Right ventricle myocardium inferior (tissue), 1 donor: ENCODE data around the gene LRRC25. TPM values are rescaled to one million over a fixed set of nuclear protein-coding genes. Genes with fewer than 3 reads are reported as not detected.
A peak's percentile ranks its signal among the peaks of the same experiment; 100 is the strongest.

Experiments
- ATAC-seq: fragments of 200-7000 bp; cut with Tn5 transposase; one replicate; pipeline ENCODE4 v1.9.1; 2020; ENCODE audit warnings: mild to moderate bottlenecking, moderate library complexity
- DNase-seq: peaks from one replicate; pipeline ENCODE4 v3.0.0; 2021; ENCODE audit errors: missing footprints
- intact Hi-C: fragments of 100-400 bp; cut with DNase I; formaldehyde crosslinking; loops from one replicate; pipeline ENCODE4 v1.11.0; 2022
- total RNA-seq: library from RNA; stranded (reverse); fragmentation: NEBNext Ultra II Directional; extraction: Animal tissue kit (Norgen Biotek cat#: 25700); gene quantifications from one replicate; pipeline ENCODE4 v1.2.1, GENCODE V29; 2021
- donor health status: DM: no; HTN: yes; CAD: no; lungs with severe emphysema.

Gene LRRC25
- total RNA-seq, 1 donor from 2014 or later, result 5.0 TPM

DNA sequence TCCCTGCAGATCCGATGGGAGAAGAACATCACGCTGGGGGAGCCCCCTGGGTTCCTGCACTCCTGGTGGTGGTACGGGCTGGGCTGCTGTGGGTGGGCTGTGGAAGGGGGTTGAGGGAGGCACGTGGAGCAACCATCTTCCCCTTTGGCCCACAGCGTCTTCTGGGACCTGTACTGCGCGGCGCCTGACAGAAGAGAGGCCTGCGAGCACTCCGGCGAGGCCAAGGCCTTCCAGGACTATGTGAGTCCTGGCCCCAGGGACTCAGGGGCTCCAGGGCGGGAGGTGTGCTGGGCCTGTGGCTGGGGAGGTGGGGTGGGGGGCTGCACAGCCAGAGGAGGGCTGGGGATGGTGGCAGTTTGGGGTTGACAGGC, 30.3 kb upstream of the LRRC25 start:
- no peak for DNase-seq
- ATAC-seq, result no peak
- intact Hi-C loops, result no loop called here

DNA sequence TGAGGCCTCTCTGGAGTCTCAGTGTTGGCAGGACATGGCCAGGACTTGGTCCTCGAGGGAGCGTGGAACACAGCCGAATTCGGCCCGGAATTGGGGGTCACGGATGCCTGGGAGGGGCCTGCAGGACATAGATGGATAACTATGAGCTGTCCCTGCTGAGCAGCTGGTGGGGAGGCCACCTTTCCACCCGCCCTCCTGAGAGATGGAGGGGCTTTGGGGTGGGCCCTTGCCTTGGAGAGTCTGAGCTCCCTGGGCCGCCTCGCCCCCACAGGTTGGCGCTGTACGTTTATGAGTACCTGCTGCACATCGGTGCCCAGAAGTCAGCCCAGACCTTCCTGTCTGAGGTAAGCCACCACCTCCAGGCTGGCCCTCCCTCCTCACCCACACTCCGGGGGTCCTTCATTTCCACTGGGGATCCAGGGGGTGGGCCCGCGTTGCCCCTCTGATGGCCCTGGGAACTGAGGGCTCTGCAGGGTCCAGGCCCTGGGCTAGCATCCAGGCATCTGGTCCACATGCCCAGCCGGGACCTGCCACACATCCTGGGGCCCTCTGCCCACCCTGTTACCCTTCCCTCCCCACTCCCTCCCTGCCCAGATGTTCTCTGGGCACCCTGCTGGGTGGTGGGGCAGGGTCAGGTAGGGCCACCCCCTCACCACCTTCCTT, 29.8 kb upstream of the LRRC25 start:
- intact Hi-C loops, result no loop called here
- DNase-seq (no peak), ATAC-seq (no peak)

DNA sequence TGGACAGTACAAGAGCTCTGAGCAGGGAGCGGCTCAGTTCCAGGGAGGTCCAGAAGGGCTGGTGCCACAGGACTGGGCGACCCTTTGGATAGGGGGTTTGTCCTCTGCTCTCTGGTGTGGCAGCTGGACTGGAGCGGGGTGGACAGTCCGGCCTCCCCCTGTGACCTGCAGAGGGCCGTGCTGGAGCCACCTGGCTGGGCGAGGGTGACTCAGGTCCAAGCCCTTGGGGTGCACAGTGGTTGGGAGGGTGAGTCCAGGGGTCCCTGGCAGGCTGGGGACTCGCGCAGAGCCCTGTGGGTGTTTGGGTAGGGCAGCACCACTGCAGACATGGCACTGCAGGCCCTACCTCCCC, 29.0 kb upstream of the LRRC25 start:
- intact Hi-C loops, result no loop called here
- ATAC-seq, result no peak
- DNase-seq, result peak; percentile 66

DNA sequence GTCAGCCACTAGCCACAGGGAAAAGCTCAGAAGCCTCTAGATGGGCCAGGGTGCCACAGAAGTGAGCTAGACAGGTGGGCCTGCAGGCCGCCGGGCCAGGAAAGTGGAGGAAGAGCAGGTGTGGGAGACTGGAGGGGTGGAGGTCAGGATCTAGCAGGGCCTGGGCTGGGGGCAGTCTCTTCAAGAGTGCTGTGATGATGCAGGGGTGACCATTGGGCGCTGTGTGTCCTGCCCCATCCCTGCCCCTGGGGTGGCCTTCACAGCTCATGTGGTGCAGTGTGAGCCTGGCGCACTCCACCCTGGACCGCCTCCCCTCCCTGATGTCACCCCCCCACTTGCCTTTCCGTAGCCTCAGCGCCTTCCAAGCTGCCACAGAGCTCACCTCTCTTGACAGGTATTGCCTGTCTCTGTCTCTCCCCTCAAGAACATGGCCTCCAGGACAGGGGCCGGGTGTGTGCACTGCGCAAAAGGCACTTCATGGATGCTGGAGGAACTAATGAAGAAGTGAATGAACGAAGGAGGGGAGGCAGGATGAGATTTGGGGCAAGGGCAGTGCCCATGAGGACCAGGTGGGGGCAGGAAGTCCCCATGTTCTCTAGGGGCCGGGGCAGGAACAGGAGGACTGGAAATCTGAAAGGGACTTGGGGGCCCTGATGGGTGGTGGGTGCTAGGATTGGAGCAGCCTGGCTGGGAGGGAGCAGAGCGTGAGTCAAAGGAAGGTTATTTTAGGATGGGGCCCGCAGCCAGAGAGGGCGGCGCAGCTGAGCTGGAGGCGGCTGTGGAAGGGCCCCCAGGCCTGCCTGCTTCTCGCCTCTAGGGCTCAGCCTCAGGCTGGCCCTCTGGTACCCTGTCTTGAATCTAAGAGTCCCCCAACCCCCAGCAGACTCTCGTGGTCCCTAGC, 28.3 kb upstream of the LRRC25 start:
- intact Hi-C loops, result no loop called here
- DNase-seq (peak; percentile 81), ATAC-seq (peak; percentile 68)

DNA sequence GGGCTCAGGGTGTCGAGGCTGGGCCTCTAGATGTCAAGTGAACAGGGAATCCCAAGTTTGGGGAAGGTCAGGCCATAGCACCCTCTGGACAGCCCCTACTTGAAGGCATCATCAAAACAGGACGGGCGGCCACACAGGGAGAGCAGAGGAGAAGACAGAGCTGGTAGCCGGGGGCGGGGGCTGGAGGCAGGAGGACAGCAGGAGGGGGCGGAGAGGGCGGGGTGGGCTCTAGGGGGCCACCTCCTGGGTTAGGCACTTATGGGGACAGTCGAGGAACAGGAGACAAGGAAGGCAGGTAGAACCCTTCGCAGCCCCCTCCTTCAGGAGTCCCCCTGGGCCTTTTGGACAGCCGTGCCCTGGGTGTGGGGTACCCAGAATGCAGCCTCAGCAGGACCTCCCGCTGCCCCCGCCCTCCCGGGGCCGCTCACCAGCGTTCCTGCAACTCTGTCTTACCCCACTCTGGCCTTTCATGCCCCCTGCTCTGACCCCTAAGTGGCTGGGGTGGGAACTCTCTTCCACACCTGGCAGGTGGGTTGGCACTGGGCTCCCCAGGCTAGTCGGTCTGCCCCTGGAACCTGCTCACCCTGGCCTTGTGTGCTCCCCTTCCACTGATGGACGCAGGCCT, 27.6 kb upstream of the LRRC25 start:
- ATAC-seq (no peak), DNase-seq (no peak)
- intact Hi-C loops, result no loop called here

DNA sequence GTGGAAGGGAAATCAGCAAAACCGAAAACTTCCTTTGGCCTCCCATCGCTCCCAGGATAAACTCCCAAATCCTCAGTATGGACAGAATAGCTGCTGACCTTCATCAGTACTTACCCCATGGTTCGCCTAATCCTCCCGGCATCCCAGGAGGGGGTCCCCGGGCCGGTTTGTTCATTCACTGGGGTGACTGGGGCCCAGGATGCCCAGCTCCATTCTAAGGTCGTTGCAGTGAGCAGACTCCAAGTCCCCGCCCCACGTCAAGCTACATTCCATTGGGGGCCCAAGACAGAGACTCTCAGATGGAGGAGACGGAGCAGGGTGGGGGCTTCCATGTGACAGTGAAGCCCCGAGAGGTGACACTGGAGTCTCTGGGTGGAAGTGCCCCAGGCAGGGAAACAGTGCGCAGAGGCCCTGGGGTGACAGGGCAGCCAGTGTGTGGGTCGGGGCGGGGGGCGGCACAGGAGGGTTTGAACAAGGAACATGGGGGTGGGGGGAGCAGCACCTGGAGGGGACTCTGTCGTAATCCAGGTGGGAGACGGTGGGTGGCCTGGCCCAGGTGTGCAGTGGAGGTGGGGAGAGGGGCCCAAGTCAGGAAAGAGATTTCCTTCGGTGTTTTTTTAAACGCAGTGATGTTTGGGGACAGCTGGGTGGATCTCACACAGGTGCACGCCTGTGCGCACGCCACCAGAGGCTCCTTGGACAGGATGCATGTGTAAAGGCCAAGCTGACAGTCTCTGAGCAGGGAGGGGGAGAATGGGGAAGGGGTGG, 26.9 kb upstream of the LRRC25 start:
- DNase-seq, result no peak
- ATAC-seq, result no peak

DNA sequence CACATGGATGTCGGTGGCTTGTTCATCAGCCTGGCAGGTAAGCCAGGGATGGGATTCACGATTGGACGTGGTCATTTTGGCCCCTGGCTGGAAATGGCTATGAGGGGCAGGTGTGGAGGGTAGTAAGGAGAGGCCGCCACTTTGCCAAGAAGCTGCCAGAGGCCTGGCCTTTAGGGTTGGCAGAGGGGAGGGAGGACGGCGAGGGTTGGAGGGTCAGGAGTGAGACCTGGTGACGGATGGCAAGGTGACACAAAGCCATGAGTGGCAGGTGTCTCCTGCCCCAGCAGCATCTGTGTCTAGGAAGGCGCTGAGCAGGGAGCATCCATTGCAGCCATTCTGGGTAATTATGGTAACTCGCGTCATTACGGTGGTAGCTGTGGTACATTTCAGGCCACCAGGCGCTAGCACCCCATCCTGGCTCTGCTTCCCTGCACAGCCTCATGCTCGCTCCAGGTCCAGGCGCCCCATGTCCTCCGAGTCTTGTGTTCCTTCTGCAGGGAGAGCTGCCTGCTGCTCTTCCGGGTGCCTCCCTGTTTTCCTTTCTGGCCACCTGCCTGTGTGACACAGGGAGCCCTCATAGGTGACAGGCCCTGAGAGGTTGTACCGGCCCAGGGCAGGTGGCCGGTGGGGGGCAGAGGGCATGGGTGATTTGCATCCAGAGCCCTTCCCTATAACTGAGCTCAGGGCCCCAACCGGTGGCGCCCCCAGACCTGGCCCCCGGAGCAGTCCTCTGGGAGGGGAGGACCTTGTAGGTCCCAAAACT, 26.0 kb upstream of the LRRC25 start:
- ATAC-seq, result no peak
- intact Hi-C loops, result no loop called here
- DNase-seq, result no peak

More for the DNA sequence above, 26.9 kb upstream of the LRRC25 start:
- intact Hi-C loops, result no loop called here

DNA sequence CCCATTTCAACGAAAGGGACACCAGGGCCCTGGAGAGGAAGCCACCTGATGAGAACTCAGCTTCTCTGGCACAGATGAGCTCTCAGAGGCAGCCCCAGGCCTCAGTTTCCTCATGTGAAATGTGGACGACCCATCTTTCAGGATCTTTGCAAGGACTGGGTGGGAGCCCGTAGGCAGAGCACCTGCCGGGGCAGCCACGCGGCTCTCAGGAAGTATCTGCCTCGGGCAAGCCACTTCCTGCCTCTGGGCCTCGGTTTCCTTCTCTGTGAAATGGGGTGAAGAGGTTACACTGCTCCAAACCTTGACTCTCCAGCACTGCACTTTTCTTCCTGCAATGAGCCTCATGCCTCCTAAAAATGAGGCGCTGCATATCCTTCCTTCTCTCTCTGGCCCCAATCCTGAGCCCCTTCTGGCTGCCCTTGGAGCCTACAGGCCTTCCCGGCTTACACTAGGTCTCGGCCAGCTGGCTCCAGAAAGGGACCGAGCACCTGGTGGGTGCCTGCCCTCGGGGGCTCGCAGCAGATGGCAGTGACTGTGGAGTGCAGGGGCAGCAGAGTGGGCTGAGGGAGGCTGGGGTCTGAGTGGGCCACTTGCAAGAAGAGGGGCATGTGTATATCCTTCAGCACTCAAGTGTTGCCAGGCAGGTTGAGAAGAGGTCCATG, 25.2 kb upstream of the LRRC25 start:
- intact Hi-C loops, result no loop called here
- DNase-seq (no peak), ATAC-seq (no peak)

DNA sequence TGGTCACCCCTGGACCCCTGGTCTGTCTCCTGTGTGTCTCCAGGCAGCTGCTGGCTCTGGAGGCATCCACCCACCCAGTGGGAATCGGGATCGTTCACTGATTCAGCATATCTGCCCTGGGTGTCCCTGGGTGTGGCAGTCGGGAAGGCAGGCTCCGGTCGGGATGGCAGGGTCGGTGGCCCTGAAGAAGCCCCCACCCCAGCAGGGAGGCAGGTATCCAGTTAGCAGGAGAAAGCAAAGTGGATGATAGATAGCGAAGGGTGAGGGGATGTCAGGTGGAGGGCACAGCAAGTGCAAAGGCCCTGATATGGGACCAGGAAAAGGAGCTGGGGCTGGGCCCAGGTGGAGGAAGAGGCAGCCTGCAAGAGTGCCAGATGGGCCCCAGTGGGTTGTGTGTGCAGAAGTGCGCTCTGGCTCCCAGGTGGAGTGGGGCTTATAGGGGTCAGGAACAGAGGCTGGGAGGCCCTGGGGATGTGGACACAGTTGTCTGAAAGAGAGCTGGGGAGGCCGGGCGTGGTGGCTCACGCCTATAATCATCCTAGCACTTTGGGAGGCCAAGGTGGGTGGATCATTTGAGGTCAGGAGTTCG, 24.0 kb upstream of the LRRC25 start:
- no peak for DNase-seq
- ATAC-seq, result no peak
- intact Hi-C loops, result no loop called here

DNA sequence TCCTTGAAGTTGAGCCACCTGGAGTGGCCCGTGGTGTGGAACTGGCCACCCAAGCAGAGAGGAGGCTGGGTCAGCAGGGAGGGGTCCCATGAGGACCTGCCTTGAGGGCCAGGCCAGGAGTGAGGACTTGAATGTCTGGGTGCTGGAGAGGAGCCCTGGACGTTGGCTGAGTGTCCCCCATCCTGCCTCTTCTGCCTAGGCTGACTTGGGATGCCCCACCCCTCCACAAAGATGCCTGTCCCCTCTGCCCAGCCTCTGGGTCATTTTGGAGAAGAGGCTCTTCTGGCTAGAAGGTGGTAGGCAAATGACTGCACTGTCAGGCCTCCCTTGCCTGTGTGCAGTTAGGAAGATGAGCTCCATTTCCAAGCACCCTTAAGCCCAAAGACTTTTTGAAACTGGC, 23.5 kb upstream of the LRRC25 start:
- no peak for ATAC-seq
- intact Hi-C loops, result no loop called here
- no peak for DNase-seq

DNA sequence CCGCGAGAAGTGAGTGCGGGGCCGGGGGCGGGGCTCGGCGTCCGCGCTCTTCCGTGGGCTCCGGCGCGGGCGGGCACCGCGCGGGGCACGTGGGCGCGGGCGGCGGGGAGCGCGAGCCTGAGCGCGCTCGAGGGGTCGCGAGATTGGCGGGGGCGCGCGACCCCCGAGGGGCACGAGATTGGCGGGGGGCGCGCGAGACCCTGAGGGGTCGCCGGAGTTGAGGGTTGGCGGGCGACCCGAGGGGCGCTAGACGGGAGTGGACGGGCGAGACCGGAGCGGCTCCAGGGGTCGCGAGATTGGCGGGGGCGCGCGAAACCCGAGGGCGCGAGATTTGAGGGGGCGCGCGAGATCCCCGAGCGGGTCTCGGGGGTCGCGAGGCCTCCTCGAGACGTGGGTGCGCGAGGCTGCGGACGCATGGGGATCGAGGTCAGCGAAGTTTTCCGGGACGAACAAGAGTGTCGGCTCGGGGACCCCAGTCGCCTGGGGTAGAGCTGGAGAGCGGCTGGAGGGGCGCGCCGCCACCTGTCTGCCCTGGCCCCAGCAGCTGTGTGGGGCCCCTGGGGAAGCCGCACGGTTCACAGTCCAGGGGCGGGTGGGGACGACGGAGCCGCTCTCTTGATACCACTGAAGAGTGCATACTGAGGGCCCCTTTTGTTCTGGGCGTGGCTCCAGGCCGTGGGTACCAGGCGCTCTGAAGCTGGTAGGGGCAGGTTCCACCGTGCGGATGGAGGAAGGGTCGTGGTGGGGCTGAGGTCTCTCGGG, 22.5 kb upstream of the LRRC25 start:
- DNase-seq (no peak), ATAC-seq (no peak)
- intact Hi-C loops, result loop anchor here (5.0 kb wide), 1 partner anchor 138 kb away; the partner anchor contains the start of gene JUND

DNA sequence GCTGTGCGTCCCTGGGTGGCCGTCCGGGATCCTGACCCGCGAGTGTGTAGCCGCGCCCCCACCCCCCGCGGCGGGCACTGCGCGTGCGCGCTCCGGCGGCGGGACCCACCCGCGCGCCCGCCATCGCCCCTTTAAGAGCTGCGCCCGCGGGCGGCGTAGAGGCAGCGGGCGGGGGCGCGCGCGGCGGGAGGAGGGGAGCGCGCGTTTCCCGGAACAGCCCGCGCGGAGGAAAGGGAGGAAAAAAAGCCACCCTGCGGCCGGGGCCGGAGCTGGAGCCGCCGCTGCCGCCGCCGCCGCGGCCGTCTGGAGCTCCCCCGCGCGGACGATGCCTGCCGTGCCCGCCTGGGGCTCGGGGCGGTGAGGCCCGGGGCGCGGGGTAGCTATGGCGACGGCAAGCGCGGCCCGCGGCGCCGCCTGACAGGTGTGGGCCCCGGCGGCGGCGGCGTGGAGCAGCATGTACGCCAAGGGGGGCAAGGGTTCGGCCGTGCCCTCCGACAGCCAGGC, 21.8 kb upstream of the LRRC25 start, which contains the start of gene SSBP4:
Gene SSBP4, plus strand, starts transcription at position 204 of the 504 bp plus-strand sequence. Its CDS starts 251 bp downstream, at position 455.
- ATAC-seq, result peak; percentile 15
- DNase-seq, result peak; percentile 88
- intact Hi-C loops, result loop anchor here (5.0 kb wide), 1 partner anchor 137 kb away; the partner anchor contains the start of gene JUND

DNA sequence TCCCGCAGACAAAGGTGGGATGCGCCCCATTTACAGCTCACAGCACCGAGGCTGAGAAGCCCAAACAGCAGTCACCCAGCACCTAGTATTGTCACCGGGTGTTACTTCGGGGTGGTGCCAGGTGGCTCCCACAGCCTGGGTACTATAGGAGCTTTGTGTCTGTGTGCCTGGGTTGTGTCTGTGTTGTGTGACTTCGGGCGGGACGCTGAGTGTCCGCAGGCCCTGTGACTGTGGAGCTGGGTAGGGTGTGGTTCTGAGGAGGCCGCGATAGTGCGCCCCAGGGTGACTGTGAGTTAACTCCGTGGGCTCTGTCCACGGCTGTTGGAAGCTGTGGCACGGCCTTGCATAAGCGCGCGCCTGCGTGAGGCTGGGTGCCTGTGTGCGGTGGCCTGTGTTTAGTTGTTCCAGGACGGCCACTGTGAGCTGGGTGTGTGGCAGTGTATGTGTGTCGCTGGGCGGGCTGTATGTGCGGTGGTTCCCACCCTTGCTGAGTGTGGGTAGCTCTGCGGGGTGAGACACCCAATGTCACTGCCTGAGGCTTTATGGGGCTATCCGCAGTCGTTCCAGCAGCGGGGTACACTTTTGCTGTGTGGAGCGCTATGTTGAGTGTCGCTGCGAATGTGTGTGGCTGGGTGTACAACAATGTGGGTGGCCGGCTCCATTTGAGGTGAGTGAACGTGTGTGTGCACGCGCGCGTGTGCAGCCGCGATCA, 21.2 kb upstream of the LRRC25 start:
- ATAC-seq, result peak; percentile 0
- intact Hi-C loops, result loop anchor here (5.0 kb wide), 1 partner anchor 136 kb away; the partner anchor contains the start of gene JUND
- no peak for DNase-seq

DNA sequence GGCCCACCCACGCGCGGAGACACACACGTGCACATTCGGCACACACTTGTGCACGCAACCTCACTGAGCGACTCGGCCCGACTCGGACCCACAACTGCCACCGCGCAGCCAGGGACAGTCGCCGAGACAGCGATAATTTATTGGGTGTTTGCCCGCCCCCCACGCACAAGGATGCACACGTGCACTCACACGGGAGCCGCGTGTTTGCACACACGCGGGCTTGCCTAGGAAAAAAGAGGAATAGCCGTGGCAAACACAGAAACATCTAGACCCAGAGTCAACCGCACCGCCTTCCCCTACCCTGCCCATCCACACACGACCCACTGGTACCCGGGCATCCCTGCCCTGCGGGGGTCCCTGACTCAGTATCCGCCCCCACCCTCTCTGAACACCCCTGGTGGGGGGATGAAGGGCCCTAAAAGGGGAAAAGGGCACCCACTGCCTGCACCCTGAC, 20.6 kb upstream of the LRRC25 start:
- DNase-seq (peak; percentile 84), ATAC-seq (no peak)
- intact Hi-C loops, result loop anchor here (5.0 kb wide), 1 partner anchor 136 kb away; the partner anchor contains the start of gene JUND

DNA sequence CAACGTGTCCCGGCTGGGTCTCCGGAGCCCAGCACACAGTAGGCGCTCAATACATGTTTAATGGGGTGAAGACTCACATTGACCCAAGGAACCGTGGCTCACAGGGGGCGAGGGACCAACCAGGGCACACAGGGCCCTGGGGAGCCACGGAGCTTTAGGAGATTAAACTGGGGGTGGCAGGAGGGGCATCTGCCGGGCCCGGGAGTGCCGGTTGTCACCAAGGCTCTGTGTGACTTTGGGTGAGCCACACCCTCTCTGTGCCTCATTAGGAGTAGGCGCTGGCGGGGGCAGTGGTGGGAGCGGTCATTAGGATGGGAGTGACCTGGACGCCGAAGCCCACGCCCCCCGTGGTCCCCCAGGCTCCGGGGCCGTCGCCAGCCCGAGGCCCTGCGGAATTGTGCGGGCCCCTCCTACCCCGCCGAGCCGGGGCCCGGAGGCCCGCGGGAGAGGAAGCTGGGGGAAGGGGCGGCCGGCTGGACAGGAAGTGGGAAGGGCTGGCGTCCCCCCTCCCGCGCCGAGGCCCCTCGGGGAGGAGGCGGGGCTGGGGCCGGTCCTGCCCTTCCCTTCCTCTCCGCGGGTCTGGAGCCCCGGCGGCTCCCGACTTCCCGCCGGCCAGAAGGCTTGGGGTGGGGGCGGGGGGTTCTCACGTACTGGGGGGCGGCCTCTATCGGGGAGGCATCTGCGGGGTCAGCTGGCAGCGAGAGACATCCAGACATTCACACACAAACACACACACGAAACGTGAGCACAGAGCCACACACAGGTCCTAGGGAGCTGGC, 20.0 kb upstream of the LRRC25 start:
- ATAC-seq (peak; percentile 64), DNase-seq (peak; percentile 92)
- intact Hi-C loops, result loop anchor here (5.0 kb wide), 1 partner anchor 135 kb away; the partner anchor contains the start of gene JUND
